ENCODE results near the gene EXOC7.

The EXOC7 gene

DNA sequence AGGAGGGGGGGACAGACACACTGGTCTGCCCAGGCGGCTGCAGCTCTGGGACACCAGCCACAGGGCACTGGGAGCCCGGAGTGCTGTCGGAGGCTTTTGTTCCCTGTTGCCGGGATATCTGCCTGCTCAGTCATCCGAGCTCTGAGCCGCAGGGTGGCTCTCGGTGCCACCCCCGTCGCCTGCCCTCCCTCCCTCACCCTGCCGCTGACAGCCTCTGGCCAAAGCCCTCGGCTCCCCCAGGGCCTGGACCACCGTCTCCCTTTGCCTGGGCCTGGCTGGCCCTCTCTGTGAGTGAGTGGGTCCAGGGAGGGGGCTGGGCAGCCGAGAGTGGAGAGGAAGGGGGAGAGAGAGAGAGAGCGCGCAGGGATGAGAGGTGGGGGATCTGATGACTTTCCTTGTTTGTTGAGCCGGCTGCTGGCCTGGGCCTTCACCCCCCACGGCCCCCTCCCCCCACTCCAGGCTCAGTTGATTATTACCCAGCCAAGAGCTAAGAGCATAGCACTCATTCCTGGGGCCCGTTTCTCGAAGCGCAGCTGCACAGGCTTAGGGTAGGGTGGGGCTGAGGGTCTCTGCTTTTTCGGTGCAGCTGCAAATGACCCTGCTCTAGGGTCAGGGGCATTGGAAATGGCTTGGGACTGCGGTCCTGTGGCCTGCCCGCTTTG is 34.8 kb upstream of the EXOC7 start:
- DNase-seq = no peak

DNA sequence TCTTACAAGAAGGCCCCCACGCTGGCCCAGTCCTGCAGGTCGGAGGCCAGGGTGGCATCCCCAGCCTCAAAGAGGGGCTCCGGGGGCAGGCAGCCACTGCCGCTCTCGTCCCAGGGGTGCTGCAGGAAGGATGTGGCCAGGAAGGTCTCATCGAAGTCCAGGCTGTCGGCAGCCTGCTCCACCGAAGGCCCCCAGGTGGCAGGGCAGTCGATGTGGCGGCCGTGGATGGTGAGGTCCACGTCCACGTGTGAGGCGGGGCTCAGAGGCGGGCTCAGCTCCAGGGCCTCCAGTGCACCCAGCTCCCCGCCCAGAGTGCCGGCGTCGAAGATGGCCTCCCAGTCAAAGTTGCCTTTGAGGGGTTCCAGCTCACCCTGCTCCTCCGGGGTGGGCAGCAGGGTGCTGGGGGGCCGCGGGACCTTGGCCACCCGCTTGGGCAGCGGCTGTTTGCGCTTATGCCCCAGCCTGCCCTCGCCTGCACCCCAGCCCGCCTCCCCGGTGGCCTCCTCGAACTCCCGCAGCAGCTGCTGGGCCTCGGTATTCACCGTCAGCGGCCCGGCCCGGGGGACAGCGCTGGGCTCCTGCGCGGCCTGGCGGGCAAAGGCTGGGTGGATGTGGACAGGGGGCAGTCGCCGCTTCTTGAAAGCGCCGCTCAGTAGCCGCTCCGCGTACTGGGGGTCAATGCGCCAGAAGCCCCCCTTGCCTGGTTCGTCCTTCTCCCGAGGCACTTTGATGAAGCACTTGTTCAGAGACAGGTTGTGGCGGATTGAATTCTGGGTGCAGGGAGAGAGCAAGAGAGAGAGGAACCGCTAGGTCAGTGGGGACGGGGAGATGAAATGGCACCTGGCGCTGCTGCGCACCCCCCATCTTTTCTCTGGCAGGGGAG is 34.0 kb upstream of the EXOC7 start:
- no peak for DNase-seq

DNA sequence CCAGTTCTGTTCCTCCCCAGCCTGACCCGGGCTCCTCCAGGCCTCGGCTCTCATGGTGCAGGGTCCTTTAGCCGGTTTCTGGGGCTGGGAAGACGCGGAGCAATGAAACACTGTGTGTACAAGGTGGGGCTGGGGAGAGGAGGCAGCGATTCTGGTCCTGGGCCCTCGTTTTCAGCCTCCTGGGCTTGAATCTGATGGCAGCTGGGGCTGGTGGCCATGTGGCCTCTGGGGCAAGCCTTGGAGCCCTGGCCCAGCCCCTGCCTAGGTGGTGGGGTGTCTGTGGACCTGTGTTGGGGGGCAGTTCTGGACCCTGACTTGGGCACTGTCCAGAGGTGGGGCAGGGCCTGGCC is 33.4 kb upstream of the EXOC7 start:
- DNase-seq = no peak

DNA sequence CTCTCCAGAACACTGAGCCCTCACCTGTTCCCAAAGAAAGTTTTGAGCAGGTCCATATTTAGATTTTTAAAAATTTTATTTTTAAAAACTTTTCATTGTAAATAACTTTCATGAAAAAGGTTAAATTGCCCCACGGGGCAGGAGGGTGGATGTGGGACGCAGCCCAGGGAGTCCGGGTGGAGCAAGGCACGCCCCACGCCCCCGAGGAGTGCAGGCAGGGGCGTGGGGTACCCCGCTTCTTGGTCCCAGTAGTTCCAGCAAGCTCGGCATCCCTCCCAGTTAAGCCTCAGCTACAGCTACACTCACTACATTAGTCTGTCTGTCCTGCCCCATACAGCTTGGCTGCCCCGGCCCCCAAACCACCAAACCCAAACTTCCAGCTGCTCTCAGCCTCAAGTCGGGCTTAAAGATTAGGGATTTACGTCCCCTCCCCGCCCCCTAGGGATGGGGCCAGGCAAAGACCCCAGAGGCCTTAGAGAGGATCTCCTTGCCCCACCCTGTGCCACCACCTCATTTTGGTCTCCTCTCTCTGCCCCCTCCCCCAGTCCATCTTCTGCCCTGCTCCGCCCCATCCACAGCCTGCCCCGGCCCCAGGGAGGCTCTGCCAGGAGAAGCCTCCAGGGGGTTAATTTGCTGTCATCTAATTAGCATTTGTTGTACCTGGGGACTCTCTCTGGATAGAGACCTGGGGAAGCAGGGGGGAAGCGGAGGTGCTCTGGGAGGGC is 32.9 kb upstream of the EXOC7 start:
- DNase-seq = no peak

DNA sequence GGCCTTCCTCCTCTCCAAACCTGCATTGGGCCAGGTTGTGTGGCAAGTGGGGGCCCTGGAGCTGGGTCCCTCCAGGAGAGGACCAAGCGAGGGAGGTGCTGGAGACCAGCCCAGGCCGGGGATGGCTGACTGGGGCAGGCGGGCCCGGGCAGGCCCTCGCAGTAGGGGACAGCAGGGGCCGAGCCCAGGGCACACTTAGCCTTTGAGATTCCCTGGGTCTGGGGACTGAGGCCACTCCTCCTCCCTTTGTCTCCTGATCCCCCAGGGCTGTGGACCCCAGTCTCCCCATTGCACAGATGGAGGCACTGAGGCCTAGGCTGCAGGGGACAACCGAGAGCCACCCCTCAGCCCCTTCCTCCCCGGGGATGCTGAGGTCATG is 32.2 kb upstream of the EXOC7 start:
- DNase-seq = no peak

DNA sequence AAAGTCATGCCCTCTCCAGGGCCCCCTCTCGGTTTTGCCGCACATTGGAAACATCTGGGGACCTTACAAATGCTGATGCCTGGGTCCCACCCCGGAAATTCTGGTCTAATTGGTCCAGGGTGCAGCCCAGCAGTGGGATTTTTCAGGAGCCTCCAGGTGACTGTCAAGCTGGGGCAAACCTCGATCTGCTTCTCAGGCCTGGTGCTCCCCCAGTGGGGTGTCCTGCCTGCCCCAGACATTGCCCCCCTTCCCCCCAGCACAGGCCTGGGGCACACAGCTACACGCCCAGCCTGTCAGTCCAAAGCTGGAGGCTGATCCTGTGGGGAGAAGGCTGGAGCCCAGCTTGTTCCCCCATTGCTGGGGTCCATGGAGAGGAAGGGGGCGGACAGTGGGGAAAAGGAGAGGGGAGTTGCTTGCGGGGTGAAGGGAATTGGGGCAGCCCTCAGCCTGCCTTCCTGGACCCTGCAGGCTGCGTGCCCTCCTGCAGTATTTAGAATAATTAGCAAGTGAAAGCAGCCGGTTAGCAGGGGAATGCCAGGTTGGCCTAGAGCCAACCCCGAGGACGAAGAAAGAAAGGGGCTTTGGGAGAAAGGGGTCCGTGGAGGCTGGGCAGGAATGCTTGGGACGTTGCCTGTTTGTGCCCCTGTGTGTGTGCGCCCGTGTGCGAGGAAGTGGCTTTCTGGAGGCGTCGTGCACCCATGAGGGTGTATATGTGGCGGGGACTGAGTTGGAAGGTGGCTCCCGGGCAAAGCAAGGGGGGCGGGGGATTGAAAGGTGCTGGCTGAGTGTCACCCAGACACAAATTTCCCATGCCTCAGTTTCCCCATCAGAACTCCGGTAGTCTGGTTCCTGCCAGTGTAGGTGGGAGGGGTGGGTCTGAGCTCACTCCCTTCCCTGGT is 31.6 kb upstream of the EXOC7 start:
- no peak for DNase-seq

DNA sequence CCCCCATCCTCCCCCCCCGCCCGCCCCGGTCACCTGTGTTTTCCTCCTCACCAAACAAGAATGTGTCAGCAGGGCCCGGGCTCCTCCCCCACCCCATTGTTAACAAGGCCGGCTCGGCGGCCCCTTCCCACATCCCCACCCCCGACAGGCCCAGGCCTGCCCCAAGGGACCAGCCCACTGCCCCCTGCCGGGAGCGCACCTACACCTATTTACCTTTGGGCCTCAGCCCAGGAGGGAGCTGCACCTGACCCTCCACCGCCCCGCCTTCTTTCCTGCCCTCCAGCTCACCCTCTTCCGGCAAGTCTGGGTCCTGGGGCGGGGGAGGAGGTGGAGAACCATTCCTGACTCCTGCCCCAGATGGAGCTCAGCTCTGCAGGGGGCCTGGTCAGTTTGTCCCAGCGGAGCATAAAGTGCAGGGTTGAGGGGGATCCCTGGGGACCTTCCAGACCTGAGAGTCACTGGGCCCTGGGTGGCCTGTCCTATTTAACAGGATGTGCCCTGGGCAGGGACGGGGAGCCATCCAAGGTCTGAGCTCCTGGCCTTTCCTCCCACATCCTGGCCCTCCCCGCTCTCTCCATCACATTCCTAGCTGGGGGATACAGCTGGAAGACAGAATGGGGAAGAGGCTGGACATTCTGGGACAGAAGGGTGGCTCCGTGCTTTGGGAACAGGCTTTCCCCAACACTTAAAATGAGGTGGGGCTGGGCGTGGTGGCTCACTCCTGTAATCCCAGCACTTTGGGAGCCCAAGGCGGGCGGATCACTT is 29.2 kb upstream of the EXOC7 start:
- DNase-seq = no peak

DNA sequence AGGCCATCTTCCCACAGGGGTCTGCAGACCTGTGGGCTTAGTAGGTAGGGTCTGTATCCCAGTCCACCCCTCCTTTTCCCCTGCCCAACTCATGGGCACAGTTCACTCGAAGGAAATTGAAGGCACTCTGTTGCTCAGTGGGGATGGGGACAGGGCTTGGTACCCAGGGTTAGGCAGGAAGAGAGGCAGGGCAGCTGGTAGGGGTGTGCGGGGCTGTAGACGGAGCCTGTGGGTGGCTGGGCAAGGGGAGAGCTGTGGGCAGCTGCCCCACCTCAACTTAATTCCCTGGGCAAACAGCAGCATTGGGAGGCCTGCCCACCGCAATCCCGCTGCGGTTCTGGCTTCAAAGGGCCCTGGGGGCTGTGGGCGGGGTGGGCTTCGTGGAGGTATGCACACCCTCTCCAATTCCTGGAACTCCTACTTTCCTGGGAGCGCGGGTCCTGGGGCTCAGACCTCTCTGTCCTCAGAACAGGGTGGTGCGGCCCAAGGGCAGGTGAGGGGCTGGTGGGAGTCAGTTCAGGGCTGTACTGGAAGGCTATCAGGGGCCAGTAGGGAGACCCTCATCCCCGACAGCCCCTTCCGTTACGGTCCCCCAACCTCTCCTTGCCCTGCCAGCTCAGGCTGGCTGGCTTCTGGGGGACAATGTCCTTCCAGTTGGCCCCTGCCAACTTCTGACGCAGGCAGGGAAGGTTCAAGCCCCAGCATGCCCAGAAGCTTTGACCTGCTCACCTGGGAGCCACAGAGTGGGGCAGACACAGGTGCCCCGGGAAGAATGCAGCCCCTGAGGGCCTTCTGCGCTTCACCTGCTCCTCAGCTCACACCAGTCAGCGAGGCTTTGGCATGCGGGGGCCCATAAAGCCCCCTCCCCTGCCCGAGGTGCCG is 28.3 kb upstream of the EXOC7 start:
- no peak for DNase-seq

DNA sequence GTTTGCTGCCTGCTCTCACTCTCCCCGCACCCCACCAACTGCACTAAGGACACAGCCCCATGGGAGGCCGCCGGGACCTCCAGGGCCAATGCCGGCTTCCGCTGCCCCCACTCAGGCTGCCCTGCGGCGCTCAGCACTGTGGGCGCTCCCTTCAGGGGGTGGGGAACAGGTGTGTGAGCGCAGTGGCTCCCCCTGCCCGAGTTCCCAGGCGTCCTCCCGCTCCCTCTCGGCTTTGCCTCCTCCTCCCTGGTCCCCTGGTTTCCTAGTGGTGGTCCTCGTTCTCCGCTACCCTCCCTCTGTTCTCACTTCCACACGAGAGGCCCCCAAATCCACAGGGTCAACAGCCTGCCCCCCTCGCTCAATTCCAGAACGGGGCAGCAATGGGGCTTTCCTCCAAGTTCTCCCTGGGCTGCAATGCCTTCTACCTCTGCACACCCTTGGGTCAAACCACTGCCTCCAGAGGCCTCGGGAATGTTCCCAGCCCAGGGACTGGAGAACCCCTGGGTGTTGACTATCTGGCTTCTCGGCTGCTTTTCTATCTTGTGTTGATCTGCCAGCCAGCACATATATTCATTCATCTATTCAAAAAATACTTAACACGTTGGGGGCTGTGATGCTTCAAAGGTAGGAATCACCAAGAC is 27.6 kb upstream of the EXOC7 start:
- DNase-seq = no peak

DNA sequence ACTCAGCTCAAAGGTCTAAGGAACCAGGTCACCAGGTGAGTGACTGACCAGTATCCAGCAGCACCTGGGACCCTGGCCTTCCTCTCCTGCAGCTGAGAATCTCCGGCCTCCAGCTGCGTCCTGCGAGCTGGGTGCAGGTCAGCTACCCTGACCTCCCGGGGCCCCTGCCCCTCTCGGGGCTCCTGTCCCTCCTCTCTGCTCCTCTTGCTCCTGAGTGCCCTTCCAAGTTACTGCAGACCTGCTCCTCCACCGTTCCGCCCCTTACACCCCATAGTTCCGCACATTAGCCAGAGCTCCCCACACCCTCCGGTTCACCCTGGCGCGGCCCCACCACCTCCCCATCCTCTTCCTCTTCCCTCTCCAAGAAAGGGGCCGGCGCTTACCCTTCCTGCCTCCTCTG is 26.9 kb upstream of the EXOC7 start:
- DNase-seq = no peak

DNA sequence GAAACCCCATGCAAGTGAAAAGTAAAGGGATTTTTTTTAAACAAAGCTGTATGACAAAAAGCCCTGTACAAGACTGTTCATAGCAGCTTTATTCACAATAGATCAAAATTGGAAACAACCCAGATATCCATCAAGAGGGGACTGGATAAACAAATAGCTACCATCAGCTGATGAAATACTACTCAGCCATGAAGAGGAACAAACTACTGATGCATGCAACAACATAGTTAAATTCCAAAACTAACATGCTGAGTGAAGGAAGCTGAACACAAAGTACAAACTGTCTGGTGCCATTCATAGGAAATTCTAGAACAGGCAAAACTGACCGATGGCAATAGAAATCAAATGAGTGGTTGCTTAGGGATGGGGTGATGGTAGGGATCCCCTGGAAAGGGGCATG is 22.3 kb upstream of the EXOC7 start:
- no peak for DNase-seq

DNA sequence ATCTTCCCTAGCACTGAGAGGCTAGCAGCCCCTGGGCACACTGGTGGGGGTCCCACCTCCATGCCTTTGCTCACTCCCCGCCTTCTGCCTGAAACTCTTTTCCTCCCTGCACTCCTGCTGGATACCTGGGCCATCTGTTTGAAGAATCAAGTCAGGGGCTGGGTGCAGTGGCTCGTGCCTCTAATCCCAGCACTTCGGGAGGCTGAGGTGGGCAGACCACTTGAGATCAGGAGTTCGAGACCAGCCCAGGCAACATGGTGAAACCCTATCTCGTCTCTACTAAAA is 21.7 kb upstream of the EXOC7 start:
- no peak for DNase-seq

DNA sequence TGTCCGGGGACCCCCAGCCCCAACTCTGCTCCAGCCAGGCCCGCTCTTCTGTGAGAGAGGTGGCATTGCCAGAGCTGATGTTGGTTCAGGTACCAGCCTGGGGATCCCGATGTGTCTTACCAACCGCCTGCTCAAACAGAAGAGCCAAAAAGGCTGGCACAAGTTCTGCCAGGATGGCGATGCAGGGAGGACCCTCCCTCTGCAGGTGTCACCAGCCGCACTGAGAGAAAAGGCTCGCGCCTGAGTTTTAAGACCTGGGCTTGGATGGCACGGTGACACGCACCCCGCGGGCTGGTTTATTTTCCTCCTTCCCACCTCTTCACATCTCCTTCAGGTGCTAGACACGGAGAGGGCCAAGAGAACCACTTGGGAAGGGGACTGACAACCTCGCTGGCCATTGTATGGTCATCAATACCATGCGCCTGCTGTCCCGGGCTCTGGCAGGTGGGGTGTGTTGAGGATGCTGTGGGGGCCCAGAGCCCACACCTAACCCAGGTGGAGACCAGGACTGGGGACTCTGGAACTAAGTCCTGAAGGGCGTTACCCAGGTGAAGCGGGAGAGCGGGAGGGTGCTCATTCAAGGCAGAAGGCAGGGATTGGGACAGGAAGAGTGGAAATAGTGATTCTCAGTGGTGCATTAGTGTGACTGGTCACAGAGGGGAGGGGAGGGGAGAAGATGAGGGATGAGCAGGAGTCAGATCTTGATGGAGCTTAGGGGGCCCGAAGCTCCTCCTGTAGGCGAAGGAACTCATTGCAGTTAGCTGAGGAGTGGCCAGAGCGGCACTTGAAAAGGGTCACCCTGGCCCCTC is 21.2 kb upstream of the EXOC7 start:
- no peak for DNase-seq

DNA sequence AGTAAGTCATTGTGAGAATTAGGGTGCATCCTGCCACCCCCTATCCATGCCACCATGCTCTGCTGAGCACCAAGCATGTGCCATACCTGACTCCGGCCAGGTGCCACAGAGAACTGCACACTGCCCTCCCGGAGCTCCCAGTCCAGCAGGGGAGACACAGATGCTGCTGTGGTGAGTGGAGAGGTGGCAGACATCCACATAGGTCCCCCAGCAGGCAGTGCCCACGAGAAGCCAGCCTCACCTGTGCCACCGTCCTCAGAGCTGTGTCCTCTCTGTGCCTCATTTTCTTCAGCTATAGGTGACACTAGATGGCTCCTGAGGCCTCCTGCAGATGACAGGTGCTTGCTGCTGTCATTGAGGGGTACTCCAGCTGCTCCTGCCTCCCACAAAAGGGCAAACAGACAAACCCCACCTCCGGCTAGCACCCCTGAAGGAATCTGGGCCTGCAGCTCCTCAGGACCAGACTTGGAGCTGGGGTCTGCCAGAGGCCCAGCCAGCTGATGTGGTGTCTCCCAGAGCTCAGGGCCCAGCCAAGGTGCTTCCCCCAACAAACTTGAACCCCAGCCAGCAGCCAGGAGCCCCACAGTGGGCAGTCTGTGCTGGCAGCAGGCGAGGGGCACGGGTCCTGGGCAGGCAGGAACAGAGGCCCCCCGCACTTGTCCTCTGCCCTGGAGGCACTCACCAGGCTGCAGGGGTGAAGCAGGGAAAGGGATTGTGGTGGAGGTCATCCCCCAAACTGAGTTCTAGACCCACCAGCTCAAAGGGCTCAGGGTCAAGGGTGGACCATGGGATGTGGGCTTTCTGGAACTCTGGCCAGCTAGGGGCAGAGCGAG is 20.4 kb upstream of the EXOC7 start:
- DNase-seq = no peak

DNA sequence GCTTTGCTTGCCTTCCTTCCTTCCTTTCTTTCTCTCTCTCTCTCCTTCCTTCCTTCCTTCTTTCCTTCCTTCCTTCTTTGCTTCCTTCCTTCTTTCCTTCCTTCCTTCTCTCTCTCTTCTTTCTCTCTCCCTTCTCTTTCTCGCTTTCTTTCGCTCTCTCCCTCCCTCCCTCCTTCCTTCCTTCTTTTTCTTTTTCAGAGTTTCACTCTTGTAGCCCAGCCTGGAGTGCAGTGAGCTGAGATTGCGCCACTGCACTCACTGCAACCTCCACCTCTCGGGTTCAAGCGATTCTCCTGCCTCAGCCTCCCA is 19.6 kb upstream of the EXOC7 start:
- DNase-seq = no peak

DNA sequence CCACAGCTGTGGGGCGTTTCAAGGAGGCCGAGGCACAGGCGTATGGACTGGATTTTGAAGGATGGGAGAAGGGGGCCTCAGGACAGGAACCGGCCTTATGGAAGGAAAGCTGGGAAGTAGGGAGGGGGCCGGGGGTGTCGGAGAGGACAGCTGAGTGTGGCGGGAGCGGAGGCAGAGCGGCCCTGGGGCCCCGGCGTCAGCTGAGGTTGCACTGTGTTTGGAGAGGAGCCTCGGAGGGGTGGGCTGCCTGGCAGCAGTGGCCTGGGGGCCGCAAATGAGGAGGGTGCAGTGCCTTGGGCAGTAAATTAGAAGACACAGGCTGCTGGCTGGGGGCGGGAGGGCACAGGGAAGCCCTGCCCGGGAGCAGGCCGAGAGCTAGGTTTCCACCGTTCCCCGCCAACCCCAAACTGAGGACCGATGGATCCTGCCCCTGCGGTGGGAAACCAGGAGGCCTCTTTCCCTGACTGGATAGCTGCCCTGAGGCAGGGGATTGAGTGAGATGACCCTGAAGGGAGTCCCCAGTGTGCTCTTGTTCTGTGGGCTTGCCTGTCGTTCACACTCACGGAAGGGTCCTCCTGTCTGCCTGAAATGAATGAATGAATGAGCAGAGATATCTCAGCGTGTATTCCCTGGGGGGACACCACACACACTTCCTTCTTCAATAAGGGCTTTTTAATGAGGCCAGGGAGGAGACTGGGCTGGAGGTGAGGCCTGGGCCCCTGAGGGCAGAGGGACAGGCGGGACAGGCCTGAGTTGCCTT is 19.0 kb upstream of the EXOC7 start:
- no peak for DNase-seq

DNA sequence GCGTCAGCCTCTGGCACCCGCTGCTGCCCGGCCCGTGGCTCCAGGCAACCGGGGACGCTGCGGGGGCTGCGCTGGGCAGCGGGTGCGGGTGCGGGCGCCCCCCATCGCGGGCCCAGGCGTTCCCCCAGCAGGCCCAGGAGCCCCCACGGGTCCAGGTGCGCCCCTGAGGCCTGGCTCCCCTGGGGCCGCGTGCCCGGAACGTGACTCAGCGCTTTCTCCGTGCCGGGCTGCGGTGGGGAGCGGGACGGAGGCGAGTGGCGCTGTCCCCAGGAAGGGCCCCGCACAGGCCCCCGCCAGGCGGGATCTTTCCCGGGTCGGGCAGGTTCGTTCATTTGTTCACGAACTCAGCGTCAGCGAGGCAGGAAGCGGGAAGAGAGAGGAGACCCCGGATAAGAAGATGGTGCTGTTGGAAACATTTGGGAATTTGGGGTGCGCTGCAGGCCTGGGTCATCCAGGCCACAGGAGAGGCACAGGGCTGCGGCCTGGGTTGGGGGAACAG is 18.4 kb upstream of the EXOC7 start:
- DNase-seq = no peak

DNA sequence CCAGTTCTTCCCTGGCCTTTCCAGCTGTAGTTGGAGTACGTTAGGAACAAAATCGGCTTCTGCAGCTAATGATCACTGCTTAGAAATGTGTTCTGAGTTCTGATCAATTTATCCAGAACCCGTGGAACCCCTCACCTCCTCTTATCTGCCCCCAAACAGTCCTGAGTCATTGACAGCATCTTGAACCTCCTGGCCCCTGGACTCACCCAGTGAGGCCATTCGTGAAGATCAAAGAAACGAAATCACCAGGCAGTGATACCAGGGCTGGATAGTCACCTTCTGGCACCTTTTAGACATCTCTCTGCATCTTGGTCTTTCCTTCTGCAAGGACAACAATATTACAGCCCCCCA is 17.0 kb upstream of the EXOC7 start:
- no peak for DNase-seq
